RKO (cell line): ENCODE results near the gene DLX3.

Experiments
- DNase-seq: peaks from one replicate; pipeline ENCODE4 v3.0.0-alpha.2; 2016; ENCODE audit warnings: low spot score

DLX3 gene

GRCh38 chr17:49992191-49992932, 2.7 kb downstream of the DLX3 start:
- DNase-seq: no peak

DNA sequence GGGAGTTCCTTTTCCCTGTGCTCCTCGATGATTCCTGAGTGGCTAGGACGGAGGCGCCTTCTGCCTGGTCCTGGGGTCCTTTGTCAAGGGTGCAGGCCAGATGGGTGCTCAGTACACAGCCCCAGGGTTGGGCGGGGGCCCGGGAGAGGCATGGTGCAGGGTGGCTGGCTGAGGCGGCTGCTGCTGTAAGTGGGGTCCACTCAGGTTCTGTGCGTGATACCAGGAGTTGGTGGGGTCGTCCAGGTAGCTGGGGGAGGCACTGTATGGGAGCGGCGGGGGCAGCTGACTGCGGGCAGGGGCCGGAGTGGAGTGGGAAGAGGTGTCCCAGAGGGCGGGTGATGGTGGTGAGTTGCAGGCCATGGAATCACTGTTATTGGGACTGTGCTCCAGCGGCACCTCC, 3.6 kb downstream of the DLX3 start:
- no peak for DNase-seq

DNA sequence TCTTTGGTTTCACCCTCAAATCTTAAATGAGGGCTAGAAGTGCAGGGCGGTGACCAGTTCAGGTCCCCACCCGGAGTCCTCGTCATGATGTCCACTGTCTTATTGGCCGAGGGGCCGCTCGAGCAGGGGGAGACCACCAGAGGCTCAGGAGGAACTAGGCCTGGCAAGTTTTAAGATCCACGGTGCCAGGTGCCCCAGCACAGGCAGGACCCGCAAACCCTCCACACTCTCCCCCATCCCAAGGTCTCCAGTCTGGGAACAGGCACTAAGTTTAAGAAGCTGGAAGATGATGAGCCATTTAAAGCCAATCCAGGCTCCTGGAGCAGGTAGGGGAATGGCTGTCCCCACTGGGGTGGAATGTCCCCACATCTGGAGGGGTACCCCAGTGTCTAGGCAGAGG, 4.1 kb downstream of the DLX3 start:
- DNase-seq: no peak

DNA sequence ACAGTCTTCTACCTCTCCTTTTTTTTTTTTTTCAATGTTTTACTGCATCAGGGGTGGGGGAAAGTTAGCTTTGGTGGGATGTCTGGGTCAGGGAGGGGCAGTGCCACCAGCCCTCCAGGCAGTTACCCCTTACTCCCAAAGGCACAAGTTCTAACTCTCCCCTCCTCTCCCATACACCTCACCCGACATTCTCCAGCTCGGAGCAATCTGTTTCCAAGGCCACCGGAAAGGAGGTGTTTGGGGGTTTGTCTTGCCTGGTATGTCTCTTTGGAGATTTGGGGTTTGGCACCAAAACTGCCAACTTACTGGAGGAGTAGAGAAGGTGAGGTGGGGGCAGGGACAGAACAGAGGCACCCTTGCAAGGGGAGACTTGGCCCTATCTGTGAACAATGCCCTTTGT, 4.7 kb downstream of the DLX3 start:
- no peak for DNase-seq

DNA sequence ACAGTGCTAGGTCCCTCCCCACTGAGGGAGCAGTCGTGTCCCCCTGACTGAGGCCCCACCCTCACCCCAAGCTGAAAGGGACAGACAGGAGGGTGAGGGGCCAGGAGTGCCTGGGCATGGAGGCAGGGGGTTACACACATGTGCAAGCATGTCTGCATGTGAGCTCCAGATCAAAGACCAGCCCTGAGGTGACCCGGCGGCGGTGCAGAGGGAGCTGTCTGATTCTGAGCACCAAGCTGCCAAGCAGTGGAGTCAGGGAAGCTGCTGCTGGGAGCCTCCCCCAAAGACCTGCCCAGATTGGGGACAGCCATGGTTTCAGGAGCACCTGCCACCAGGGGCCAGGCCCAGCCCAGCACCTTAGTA, 5.5 kb downstream of the DLX3 start:
- DNase-seq: no peak

GRCh38 chr17:49987681-49988441, 7.2 kb downstream of the DLX3 start:
- DNase-seq: no peak

- no peak for DNase-seq
Observed at GRCh38 chr17:49987290-49987585, 7.8 kb downstream of the DLX3 start.

DNA sequence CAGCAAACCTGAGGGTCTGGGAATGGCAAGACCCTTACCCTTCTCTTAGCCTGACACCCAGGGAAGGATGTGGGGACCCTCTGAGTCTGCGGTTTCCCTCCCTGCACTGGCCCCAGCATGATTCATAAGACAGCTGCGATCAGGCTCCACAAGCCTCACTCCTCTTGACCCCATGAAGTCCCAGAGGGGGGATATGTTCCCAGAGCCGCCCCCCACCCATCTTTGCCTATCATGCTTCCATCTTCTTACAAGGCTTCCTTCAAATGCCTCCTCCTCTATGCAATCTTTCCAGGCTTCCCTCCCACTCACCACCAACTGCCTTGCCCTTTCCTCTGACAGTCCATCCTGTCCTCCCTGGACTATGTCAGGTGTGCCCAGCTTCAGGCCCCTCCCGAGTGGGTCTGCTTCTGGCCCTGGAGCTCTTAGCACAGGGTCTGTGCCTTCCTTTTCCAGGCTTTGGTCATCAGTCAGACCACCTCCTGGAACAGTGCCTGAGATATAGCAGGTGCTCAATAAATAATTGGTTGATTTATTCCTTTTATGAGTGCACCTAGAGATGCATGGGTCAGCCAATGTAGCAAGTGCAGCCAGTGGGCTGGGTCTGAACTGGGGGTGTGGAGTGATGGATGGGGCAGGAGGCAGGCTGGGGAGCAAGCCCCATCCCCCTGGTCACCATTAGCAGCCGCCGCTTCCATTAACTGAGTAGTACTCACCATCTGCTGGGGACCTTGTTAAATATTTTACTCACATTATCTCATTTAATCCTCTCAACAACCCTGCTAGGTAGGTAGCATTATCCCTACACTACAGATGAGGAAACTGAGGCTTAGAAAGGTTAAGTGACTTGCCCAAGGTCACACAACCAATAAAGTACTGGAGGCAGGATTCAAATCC, 8.4 kb downstream of the DLX3 start:
- no peak for DNase-seq

- no peak for DNase-seq
Observed at GRCh38 chr17:49985310-49985990, 9.6 kb downstream of the DLX3 start.

DNA sequence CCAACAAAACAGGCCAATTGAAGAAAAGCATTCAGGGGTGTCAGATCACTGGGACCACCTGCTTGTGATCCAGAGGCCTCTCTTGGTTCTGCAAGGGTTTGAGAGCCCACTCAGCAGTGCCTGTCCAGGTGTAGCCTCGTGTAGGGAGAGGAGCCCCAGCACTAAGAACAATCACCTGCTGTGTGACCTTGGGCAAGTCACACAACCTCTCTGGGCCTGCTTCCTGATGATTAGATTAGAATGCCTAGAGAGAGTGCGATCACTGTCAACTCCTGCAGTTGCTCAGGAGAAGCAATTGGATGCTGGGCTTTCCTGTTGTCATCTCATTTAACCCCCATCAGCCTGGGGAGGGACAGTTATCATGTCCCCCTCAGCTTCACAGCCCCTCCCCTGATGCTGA, 10.2 kb downstream of the DLX3 start:
- no peak for DNase-seq

- DNase-seq: no peak
Observed at GRCh38 chr17:49984283-49984682, 10.7 kb downstream of the DLX3 start.

DNA sequence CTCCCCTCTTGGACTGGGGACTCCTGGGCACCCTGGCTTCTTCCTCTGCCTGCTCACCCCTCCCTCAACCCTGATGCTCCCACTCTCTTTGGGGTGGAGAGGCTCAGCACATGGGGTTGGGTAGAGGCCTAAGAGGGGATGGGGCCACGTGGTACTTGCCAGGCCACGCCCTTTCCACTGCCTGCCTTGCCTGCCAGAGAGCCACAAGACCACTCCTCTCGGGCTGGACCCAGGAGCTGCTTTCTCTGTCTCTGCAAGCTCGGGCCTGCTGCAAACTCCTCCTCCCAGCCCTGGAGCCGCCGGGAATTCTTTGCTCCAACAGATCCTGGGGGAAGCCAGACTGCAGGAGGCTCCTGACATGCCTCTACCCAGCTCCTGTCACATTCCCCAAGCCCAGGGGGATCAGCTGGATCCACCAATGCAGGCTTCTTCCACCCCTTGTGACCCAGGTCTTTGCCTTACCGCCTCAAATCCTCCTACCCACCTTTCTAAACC, 14.3 kb downstream of the DLX3 start:
- no peak for DNase-seq

GRCh38 chr17:49979748-49980479, 15.1 kb downstream of the DLX3 start:
- no peak for DNase-seq

DNA sequence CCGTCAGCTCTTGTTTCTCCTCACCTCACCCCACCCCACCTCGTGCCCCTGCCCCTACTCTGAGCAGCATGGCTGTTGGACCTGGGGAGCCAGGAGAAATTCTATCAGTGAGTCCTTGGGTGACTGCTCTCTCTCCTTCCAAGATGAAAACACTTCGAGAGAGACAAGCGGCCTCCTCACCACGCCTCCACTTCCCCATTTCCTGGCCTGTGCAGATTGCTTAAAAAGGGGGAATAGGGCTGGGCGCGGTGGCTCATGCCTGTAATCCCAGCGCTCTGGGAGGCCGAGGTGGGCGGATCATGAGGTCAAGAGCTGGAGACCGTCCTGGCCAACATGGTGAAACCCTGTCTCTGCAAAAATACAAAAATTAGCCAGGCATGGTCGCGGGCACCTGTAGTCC, 16.5 kb downstream of the DLX3 start:
- DNase-seq: no peak

- no peak for DNase-seq
Observed at GRCh38 chr17:49977463-49978389, 17.3 kb downstream of the DLX3 start.

GRCh38 chr17:49976828-49977202, 18.2 kb downstream of the DLX3 start:
- no peak for DNase-seq

DNA sequence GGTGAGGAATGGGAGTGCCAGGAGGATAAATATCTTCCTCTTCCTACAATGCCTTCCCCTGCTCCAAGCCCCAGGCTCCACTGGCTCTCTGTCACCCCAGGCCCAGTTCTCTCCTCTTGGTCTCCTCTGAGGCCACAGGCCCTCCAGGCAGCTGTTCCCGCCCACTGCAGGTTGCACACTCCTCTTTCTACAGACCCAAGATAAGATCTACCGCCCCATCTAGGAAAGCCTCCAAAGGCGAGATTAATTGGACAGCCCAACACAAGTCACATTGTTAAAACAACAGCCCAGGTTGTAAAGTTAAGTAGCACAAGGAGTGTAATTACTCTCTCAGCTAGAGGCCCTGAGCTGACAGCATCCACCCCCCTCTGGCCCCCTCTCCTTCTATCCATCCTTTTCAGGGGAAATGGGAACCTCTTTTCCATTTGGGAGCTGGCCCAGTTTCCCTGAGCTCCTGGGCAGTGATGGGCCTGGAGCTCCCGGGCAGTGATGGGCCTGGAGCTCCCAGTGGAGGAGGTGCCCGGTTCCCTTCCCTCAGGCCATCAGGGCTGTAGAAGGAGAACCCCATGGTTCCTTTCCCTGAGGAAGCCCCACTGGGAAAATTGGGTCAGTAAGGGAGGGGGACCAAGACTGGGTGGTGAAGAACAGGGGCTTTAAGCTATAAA, 18.7 kb downstream of the DLX3 start:
- DNase-seq: no peak

- no peak for DNase-seq
Observed at GRCh38 chr17:49975531-49975930, 19.5 kb downstream of the DLX3 start.

DNA sequence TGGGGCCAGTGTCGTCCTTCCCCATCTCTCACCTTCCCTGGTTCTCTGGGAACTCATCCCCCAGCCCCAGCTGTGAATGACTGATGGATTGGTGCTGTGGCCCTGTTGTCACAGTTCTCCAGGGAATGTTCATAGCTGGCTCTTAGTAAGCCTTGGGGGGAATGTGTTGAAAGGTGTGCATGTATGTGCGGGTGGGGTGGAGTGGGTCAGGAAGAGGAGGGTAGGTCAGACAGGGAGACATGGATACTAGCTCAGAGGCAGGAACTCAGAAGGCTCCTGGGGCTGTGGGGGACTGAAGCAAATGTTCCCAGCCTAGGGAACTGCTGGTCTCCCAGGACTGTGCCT, 21.8 kb downstream of the DLX3 start:
- no peak for DNase-seq
